GM12892 (cell line): ENCODE measurements around the gene TACC2.

Experiments used
- DNase-seq: peaks from one replicate; pipeline ENCODE4 v3.0.0; 2011; ENCODE audit not compliant: insufficient read length
- FAIRE-seq: peaks from 2 replicates; lab custom pipeline; 2011; peaks lifted over from hg19 to GRCh38; lab: Jason Lieb, UNC
- POLR2A ChIP-seq: IDR thresholded peaks from 2 replicates; pipeline ENCODE4 v1.6.1; 2011; ENCODE audit warnings: low read depth, low read length, control low read depth
- POLR2AphosphoS5 ChIP-seq: IDR thresholded peaks from 2 replicates; pipeline ENCODE4 v1.6.1; 2011; ENCODE audit warnings: low read depth, low read length, control low read depth
- TAF1 ChIP-seq: IDR thresholded peaks from 2 replicates; pipeline ENCODE4 v1.6.1; 2011; ENCODE audit warnings: low read depth, mild to moderate bottlenecking, control low read depth, low read length, borderline replicate concordance

The TACC2 gene

DNA sequence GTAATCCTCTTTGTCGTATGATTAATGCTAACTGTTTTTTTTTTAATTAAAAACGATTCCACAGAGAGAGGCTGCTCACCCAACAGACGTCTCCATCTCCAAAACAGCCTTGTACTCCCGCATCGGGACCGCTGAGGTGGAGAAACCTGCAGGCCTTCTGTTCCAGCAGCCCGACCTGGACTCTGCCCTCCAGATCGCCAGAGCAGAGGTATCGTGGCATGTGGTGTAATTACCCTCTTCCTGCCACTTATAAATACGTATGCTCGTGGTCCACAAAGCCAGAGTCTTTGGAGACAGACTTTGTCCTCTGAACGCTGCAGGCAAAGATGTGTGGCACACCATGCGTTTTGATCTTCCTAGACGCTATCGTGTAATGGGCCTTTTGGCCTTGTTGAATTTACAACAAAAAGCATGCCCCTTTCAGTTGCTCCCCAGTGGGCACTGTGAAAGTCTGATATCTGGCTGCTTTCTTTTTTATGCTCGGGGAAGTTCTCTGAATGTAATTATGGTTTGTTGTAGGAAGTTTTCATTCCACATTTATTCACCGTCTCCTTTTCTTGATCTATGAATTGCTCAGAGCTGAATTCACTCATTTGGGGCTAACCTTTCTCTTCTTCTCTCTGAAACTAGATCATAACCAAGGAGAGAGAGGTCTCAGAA is 248.5 kb downstream of the TACC2 start:
- FAIRE-seq (no peak), DNase-seq (no peak)
- TF ChIP-seq TAF1 (no peak), POLR2AphosphoS5 (no peak), POLR2A (no peak)

DNA sequence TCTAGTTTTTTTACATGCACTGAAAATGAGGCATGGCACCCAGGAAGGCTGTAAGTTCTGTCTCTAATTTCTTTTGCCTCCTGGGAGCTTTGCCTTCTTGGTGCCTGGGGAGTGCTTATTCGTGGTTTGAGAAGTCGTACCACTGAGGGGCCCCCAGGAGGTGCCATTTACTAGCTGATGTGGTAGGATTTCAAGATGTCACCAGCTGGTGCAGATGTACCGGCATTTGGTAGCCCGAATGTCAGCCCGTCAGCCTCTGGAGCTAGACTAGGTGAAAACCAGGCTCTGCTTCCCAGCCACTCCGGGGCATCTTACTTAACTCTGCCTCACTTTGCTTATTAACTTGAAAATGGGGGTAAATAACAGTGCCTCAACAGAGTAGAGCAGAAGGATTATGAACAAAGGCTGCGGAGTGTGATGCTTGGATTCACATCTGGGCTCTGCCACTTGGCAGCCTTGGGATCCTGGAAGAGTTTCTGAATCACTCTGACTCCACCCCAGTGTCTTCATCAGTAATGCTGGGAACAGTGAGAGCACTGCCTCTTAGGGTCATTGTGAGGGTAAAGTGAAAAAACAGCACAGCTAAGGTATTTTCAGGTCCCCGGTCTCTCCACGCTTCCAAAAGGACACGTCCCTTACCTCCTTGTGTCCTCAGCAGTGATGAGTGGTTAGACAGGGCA is 250.8 kb downstream of the TACC2 start:
- TF ChIP-seq POLR2A: no peak
- no peak for TF ChIP-seq POLR2AphosphoS5
- no peak for TF ChIP-seq TAF1
- DNase-seq (no peak), FAIRE-seq (no peak)

DNA sequence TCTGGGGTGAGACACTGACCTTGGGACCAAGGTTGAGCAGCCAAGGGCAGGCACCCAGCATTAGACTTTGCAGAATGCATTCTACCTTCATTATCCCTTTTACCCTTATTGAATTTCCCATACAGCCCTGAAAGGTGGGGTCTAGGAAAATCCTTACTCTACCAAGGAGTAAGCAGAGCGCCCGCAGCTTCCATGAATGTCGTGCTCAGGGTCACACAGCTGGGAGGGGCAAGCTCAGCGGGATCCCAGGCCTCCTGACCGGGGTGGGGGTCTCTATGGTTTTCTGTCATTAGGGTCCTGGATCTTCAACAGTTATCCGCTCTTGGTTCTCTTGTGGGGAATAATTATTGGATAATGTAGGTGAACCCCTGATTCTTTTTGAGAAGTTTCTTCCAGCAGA is 251.4 kb downstream of the TACC2 start:
- TF ChIP-seq POLR2A: no peak
- TF ChIP-seq TAF1: no peak
- no peak for TF ChIP-seq POLR2AphosphoS5
- FAIRE-seq (no peak), DNase-seq (no peak)

DNA sequence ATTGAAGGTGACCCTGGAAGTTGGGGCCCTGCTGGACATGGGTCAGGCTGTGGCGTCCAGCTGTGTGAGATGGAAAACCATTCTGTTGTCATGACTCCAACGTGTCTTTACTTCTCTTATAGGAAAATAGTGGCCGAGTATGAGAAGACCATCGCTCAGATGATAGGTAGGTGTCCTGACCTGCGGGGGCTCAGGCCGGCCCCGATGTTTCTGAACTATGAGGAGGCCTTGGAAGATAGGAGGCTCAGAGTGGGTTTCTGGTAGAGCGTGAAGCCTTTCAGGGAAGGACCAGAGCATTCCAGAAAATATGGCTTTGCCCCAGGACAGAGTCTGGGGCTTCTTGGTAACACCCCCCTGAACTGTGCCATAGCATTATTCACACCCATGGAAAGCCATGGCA is 252.9 kb downstream of the TACC2 start:
- FAIRE-seq (no peak), DNase-seq (no peak)
- TF ChIP-seq TAF1 (no peak), POLR2AphosphoS5 (no peak), POLR2A (no peak)

DNA sequence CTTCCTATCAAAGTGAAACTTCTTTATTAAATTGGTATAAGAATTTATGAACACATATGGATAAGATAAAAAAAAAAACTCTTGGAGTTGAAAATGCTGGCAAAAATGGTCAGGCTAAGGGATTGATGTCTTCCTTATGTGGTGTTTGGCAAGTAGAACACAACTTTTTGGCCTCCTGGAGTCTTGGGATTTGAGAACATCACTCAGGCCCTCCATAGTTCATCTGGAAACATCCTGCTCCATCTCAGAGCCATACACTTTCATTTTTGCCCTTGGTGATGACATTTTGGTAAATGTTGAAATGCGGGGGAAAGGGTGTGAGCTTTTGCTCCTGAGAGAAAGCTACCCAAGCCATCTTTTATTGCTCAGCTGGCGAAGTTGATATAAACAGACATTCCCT is 254.6 kb downstream of the TACC2 start:
- DNase-seq (no peak), FAIRE-seq (no peak)
- TF ChIP-seq POLR2AphosphoS5: no peak
- no peak for TF ChIP-seq POLR2A
- TF ChIP-seq TAF1: no peak

DNA sequence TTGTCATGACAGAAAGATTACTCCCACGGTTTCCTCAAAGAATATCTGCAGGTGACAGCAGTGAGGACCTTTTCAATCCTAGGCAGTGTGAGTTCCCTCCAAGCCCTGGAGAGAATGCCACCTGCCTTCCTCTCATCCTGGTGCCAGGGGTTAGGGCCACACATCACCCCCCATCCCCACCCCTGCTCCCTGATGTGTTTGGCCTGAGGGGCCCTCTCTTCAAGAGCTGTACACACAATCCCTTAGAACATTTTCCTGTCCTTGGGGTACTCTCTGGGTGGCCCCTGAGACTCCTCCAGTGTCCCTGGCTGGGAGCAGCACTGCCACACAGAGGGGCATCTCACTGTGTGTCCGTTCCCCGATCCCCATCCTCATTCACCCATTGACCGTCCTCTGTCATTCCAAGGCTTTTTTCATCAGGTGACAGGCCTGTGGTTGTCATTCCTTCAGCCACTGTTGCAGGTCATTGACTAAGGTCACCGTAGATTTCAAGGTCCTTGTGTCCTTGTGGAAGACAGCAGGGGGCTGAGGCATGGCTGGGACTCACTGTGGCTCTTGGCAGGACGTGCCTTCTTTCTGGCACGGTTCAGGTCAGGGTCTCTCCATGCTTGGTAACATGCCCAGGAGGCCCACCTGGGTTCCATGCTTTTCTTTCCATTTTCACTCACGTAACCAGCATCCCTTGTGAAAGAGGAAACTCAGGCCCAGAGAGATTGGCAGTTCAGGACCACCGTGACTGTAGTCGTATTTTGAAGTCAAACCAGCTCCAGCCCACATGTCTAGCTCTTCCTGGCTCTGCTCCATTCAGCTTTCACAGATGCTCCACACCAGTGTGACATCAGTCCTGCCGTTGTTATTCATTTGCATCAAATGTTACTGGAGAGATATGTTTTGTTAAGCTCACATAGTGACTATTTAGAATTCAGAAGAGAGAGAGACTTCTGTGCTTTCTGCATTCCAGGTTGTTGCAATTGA is 255.3 kb downstream of the TACC2 start:
- FAIRE-seq: no peak
- no peak for TF ChIP-seq TAF1
- TF ChIP-seq POLR2AphosphoS5: no peak
- TF ChIP-seq POLR2A: no peak

DNA sequence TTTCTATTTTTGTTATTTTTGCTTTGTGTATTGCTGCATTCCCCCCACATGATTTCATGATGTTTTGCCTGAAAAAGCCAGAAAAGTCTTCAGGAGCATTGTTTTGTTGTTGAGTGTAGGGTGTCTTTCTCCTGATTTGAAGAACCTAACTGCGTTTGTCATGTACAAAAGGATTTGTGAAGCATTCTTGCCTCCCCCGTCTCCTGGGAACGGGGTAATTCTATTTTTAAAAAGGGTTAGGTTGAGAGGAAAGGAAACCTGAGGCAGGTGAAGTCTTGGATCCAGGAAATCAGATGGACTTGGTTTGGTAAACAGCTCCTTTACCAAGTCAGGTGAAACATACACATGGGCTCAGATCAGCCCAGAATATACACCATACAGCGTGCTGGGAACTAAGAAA is 256.2 kb downstream of the TACC2 start:
- TF ChIP-seq POLR2AphosphoS5 (no peak), TAF1 (no peak), POLR2A (no peak)
- FAIRE-seq: no peak

More for the DNA sequence above, 255.3 kb downstream of the TACC2 start:
- no peak for DNase-seq

DNA sequence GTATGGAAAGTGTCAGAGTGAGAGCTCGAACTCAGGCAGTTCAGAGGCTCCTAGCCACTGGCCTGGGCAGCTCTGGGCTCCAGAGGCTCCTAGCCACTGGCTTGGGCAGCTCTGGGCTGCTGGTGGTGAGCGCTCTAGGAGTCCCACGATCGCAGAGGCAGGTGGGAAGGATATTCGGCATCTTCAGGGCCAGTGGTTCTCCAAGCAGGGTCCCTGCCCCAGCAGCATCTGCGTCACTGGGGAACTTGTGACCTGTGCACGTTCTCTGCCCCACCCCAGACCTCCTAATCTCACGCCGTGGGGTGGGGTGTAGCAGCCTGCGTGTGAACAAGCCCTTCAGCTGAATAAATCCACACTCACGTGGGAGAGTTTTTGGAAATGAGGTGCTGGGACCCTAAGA is 256.9 kb downstream of the TACC2 start:
- FAIRE-seq: no peak
- no peak for DNase-seq
- no peak for TF ChIP-seq POLR2A
- no peak for TF ChIP-seq POLR2AphosphoS5
- no peak for TF ChIP-seq TAF1

More for the DNA sequence above, 256.2 kb downstream of the TACC2 start:
- DNase-seq: no peak

DNA sequence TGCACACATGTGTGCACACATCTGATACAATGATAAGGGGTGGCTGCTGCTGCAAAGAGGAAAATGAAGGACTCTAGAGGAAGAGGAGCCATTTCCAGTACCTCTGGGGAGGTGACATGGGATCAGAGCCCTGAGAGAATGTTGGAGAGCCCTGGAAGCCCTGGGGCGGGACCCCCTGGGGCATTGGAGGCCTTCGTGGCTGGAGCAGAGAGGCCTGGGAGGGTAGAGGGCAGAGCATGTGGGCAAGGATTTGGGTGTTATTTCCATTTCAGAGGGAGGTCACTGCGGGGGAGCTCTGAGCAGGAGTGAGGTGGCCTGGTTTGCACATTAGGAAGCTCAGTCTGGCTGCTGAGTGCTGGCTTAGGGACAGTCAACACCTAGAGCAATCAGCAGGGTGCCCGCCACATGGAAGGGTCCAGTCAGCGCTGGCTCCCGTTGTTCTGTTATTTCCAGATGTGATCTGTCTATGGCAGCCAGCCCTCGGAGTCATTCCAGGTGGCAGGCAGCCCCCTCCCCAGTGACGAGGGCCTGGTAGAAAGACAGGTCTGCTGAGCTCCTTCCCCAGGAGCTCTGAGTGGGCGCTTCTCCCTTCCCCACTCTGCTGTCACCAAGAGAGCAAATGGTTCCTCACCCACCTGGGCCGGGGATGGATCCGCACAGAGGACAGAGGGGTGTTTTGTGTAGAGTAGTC is 258.0 kb downstream of the TACC2 start:
- no peak for DNase-seq
- TF ChIP-seq TAF1 (no peak), POLR2AphosphoS5 (no peak), POLR2A (no peak)
- FAIRE-seq: no peak

DNA sequence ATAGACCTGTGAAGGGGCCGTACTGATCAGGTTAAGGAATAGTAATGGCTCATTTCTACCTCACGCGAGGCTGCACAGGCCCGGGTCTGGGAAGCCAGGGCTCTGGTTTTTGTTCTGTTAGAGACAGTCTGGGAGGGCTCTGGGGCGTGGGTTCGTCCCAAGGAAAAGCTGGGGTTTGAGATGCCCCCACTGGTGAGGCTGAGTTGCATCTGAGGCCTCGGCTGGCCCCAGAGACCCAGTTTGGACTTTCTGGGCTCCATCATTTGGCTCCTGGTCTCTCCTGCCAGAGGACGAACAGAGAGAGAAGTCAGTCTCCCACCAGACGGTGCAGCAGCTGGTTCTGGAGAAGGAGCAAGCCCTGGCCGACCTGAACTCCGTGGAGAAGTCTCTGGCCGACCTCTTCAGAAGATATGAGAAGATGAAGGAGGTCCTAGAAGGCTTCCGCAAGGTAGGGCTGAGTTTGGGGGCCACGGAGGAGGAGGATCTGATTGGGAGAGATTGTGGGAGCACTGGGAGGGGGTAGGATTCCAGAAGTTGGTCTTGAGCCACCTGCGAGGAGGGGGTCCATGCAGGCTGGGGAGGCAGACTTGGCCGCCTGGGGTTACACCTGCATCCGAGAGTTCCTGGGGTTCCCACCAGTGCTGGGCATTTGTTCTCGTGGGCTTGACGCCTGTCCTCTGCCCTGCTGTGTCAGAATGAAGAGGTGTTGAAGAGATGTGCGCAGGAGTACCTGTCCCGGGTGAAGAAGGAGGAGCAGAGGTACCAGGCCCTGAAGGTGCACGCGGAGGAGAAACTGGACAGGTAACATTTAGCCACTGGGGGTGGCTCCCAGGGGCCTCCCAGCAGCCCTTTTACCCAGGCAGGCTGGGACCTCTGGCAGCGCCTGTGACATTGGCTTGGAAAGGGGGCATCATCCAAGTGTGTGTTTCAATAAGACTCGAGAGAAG is 259.7 kb downstream of the TACC2 start:
- no peak for DNase-seq
- TF ChIP-seq POLR2AphosphoS5 (no peak), TAF1 (no peak), POLR2A (no peak)
- no peak for FAIRE-seq
